Non-pigmented ciliary epithelial cell (primary cell): ENCODE data around the gene PLPPR1.

ENCODE experiments used
- DNase-seq: peaks from one replicate; pipeline ENCODE4 v3.0.0-alpha.2; 2010; ENCODE audit warnings: low read depth

The PLPPR1 gene

DNA sequence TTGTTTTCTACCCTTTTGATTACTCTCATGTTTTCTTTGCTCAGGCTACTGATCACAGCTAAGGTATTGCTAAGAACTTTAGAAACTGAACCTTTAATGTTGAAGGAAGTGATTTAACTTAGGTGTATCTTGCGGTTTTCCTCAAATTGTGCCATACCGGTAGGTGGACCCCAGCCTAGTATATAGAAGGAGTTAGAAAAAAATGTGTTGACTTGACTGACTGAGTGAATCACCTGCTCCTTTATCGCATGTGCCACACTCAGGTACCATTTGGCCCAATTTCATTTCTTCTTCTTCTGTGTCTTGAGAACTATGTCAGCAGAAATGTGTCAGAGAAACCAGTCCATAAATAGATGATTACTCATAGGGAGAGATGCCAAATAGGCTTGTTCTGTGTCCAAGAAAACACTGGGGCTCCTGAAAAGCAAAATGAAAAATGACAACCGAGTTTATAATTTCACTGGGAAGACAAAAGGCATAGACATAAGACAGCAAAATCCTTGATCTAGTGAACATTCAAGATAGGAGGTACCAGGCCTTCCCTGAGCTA, 19.4 kb downstream of the PLPPR1 start:
- no peak for DNase-seq

DNA sequence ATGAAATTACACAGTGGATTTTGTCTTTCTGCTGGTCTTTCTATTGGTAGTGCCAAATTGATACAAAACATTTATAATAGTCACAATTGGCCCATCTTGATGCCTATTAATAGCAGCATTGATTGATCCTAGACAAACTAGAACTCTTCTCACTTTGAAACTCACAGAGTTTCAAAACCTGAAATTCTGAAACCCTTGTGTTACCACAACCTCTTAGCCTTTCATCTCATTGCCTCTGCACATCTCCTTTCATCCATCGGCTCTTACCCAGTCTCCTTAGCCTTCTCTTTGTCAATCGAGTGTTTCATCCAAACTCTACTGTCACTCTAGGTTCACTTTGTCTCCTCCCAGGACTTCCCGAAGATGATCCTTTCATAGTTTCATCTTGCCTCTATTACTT, 22.1 kb downstream of the PLPPR1 start:
- no peak for DNase-seq

- DNase-seq: no peak
Measured at GRCh38 chr9:101054657-101055056, 26.1 kb downstream of the PLPPR1 start.

GRCh38 chr9:101055516-101055915, 27.0 kb downstream of the PLPPR1 start:
- no peak for DNase-seq

DNA sequence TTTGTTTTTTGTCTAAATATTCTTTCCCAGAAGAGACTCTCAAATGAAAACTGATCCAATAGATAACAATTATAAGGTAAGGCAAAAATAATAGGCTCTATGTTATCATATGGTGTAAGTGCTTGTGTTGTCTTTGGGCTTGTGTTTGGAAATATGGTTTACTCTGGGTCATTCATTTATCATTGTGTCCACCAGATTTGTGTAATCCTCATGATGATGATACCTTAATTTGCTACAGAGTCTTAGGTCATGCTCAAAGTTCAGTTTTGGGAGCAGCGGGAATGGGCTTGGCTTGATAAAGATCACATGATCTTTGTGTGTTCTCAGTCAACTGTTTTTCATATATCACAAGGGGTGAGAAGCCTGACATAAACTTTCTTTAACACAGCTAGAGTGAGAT, 34.2 kb downstream of the PLPPR1 start:
- DNase-seq: no peak

DNA sequence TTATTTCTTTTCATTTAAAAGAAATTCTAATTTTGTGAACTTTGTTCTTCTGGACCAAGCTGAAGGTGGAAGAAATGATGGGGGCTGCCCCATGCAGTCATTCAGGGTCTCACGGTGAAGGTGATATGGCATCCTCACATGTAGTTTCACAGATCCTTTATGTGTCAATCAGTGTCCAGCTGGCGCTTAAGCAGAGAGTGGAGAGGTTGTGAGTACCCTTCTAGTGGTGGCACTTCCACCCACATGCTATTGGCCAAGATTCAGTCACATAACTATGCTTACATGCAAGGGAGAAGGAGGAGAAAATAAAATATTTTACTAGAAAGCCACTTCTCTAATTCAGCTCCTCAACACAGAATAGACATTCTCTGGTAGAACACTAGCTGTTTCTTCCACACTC, 34.7 kb downstream of the PLPPR1 start:
- no peak for DNase-seq

DNA sequence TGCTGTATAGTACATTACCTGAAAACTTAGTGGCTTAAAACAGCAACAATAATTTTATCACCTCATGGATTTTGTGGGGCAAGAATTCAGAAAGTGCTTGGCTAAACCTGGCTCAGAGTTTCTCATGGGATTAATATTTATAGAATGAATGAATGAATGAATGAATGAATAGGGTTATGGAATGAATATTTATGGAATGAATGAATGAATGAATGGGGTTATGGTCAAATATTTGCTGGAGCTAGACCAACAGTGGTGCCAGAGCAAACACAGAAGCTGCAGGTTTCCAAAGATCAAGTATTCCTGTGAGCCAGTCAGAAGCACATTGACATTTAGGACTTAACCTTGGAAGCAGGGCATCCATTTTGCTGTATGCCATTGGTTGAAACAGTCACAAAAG, 35.7 kb downstream of the PLPPR1 start:
- no peak for DNase-seq

- DNase-seq: no peak
Measured at GRCh38 chr9:101065930-101066329, 37.4 kb downstream of the PLPPR1 start.

DNA sequence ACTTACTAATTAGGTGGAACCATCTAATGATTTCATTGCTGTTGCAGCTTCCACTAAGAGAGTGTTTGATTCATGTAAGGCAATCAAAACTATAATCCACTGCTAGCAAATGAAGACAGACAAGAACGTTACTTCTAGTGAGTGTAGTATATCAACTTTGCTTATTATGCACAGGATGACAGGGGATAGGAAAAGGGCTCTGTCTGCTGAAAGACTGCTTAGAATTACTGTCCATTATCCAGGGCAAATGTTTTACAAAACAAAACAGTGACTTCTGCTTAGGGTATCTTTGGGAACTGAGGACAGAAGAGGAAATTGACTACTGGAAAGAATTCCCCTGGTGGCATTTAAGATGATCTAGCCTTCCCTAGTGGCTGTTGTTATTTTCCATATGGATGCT, 40.2 kb downstream of the PLPPR1 start:
- no peak for DNase-seq

- no peak for DNase-seq
Measured at GRCh38 chr9:101072259-101072658, 43.7 kb downstream of the PLPPR1 start.

DNA sequence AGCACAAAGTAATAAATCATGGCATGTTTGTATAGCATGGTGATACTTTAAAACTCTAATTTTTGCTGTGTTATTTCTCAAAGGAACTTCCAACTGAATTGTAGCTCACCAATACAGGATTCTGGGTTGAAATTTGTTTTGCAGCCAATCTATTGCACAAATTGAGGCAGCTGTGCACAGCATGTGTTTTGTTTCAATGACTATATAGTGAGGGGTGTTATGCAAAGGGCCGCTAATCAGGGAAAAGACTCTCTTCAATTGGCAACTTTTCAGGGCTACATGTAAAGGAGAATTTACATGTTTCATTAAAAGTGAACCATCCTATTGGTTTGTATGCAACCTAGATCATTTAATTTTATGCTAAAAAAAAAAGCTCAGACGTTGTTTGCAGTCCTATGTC, 44.6 kb downstream of the PLPPR1 start:
- no peak for DNase-seq

- DNase-seq: no peak
Measured at GRCh38 chr9:101081641-101082040, 53.1 kb downstream of the PLPPR1 start.

- DNase-seq: no peak
Measured at GRCh38 chr9:101083448-101084202, 55.1 kb downstream of the PLPPR1 start.

DNA sequence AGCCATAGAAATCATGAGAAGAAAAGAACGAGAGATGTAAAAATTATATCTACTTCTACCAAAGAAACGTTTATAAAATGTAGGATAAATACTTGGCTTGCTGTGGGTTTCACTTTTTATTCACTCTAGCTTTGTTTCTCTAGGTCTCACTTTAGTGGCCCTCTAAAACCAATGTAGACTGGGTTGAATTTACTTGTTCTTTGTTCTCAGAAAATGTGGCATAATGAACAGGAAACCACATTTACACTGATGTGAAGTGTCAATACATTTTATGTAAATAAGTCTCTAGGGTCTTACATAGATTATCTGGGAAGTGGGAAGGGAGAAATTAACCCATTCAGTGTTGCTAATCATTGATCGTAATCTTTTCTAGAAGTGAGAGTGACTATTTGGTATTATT, 58.9 kb downstream of the PLPPR1 start:
- DNase-seq: no peak

- no peak for DNase-seq
Measured at GRCh38 chr9:101092922-101093321, 64.4 kb downstream of the PLPPR1 start.

DNA sequence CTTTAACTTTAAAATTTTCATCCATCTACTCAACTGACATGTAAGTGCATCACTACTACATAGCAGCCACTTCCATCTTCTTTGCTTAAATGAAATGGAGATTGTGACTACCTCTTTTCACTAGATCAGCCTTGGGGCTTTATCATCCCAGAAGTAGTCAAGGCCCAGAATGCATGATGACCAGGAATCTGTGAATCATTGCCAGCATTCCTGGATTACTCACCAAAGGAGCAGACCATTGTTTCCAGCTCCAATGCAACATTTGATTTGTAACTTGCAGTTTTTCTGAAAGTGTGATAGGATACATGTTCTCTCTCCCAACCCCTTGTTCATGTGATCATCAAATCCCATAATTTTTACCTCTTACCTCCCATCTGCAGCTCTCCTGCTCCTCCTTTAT, 65.1 kb downstream of the PLPPR1 start:
- peak; percentile 14 for DNase-seq

GRCh38 chr9:101094686-101095085, 66.2 kb downstream of the PLPPR1 start:
- DNase-seq: no peak

- no peak for DNase-seq
Measured at GRCh38 chr9:101097210-101097609, 68.7 kb downstream of the PLPPR1 start.

GRCh38 chr9:101098392-101098791, 69.9 kb downstream of the PLPPR1 start:
- DNase-seq: no peak

GRCh38 chr9:101114317-101114716, 85.8 kb downstream of the PLPPR1 start:
- no peak for DNase-seq

GRCh38 chr9:101115102-101115501, 86.6 kb downstream of the PLPPR1 start:
- no peak for DNase-seq

DNA sequence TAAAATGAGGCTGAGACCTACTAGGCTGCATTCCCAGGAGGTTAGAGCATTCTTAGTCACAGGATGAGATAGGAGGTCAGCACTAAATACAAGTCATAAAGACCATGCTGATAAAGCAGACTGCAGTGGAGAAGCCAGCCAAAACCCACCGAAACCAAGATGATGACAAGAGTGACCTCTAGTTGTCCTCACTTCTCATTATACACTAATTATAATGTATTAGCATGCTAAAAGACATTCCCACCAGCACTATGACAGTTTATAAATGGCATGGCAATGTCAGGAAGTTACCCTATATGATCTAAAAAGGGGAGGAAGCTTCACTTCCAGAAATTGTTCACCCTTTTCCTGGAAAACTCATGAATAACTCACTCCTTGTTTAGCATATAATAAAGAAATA, 88.6 kb downstream of the PLPPR1 start:
- no peak for DNase-seq

- DNase-seq: no peak
Measured at GRCh38 chr9:101119206-101119819, 90.8 kb downstream of the PLPPR1 start.
